NB4 (cell line): Measurements from ENCODE around the gene HDGFL3.
"Not testable (repeated sequence)": the region's sequence is repeated elsewhere in the genome, so short reads cannot be mapped to it uniquely, and the experiment has no call there.

Experiments
- DNase-seq: peaks from one replicate; pipeline ENCODE4 v3.0.0; 2010; ENCODE audit warnings: low read depth
- H3K4me3 ChIP-seq: one replicate; pipeline ENCODE4 v1.5.1; 2011; ENCODE audit warnings: mild to moderate bottlenecking, low read depth, low read length, moderate library complexity
- CTCF ChIP-seq: IDR thresholded peaks from one replicate; pipeline ENCODE4 v1.5.1; 2012; ENCODE audit warnings: low read depth, low read length
- MYC ChIP-seq: IDR thresholded peaks from 2 replicates; pipeline ENCODE4 v1.6.1; 2011; ENCODE audit warnings: low read depth, low read length
- POLR2A ChIP-seq: IDR thresholded peaks from 2 replicates; pipeline ENCODE4 v1.6.1; 2011; ENCODE audit warnings: mild to moderate bottlenecking; ENCODE audit not compliant: insufficient read length; ENCODE audit errors: extremely low read depth
- TF ChIP-seq, protein P1 (sequence below): IDR thresholded peaks from 2 replicates; pipeline ENCODE4 v1.6.1; 2011; ENCODE audit warnings: low read depth, low read length

The HDGFL3 gene

GRCh38 chr15:83164111-83164770 is 43.4 kb downstream of the HDGFL3 start:
- no peak overlapping the region for H3K4me3 ChIP-seq
- TF ChIP-seq, protein P1, sequence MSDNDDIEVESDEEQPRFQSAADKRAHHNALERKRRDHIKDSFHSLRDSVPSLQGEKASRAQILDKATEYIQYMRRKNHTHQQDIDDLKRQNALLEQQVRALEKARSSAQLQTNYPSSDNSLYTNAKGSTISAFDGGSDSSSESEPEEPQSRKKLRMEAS = no peak
- no peak for TF ChIP-seq POLR2A
- DNase-seq = no peak

DNA sequence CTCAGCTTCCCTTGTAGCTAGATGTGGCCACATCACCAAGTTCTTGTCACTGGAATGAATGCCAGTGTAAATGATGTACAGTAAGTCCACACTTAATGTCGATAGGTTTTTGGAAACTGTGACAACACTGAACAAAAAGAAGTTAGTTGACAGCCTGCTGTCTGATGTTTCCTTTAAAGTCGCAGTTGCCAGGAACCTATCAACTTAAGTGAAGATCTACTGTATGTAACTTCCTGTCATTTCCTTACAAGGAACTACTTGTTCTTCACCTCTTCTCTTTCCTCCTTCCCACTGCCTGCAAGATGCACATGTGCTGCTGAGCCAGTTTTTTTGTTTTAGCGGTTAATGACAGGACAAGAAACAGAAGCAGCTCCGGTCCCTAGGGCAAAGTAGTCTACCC is 44.6 kb downstream of the HDGFL3 start:
- no peak for DNase-seq
- TF ChIP-seq MYC (no peak), CTCF (no peak), POLR2A (no peak)
- TF ChIP-seq, protein P1 = no peak
- no peak overlapping the region for H3K4me3 ChIP-seq

DNA sequence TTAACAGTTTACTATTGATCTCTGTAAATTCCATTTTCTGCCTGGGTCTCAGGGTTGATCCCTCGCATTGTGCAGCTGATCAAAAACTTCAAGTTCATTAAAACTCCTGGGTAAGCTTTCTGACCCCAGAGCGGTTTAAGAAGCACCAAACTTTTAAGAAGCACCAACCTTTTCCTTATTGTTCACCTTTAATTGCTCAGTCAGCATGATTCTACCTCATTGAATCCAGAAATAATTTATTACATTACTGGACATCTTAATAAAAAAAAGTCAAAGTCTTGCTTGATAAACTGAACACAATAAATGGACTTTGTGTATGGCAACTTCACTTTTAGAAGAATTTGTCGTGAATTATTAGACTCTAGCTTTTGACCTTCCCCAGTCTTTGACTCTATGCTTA is 46.9 kb downstream of the HDGFL3 start:
- H3K4me3 ChIP-seq = no peak overlapping the region
- TF ChIP-seq, protein P1 = no peak
- no peak for TF ChIP-seq POLR2A
- DNase-seq = no peak

DNA sequence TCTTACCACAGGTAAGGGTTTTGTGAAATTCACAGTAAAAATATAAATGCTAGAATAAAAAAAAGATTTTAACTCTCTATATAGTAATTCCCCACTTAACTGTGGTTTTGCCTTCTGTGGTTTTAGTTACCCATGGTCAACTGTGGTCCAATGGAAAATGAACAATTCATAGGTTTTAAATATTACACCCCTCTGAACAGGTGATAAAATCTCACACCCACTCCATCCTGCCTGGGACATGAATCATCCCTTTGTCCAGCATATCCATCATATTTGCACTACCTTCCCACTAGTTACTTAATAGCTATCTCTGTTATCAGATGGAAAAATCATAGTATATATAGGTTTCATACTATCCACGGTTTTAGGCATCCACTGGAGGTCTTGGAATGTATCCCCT is 49.2 kb downstream of the HDGFL3 start:
- no peak for TF ChIP-seq POLR2A
- no peak for TF ChIP-seq MYC
- TF ChIP-seq, protein P1 = no peak
- TF ChIP-seq CTCF = no peak
- DNase-seq = no peak
- H3K4me3 ChIP-seq = no peak overlapping the region

DNA sequence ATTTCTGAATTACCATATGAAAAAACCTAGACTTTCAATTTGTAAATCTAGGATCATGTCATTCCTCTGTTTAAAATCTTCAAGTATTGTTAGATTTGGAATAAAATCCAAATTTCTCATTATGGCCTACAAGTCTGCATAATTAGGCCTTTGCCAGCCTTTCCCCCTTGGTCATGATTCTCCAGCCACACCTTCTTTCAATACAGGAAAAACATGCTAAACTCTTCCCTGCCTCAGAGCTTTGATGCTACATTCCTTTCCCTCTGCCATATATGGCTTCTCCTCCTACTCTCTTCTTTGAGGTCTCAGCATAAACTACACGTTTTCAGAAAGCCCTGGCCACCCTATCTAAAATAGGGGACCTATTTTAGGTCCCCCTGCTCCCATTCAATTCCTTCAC is 51.7 kb downstream of the HDGFL3 start:
- DNase-seq = no peak
- no peak for TF ChIP-seq CTCF
- TF ChIP-seq MYC = no peak
- TF ChIP-seq, protein P1 = no peak
- no peak for TF ChIP-seq POLR2A
- no peak overlapping the region for H3K4me3 ChIP-seq

DNA sequence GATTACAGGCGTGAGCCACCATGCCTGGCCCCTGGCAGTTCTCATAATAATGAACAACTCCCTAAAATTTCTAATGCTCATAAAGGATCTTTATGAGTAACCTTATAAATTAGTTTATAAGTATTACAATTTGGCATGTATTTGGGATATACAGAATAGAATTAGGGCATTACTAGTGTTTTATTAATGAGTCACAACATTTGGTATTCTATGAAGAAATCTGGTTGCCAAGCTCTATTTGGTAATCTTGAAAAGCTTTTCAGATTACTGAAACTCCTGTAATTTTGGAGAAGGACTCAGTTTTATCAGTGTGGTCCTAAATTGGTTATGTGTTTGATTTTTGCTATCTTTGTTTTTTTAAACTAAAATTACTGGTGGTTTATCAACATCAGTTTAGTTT is 54.3 kb downstream of the HDGFL3 start:
- DNase-seq = no peak
- TF ChIP-seq, protein P1 = no peak
- TF ChIP-seq MYC = no peak
- TF ChIP-seq POLR2A = no peak
- no peak for TF ChIP-seq CTCF

GRCh38 chr15:83144771-83145170 is 62.9 kb downstream of the HDGFL3 start:
- TF ChIP-seq CTCF = no peak
- no peak for TF ChIP-seq MYC
- TF ChIP-seq POLR2A = no peak
- TF ChIP-seq, protein P1 = no peak
- no peak for DNase-seq
- H3K4me3 ChIP-seq = no peak overlapping the region

More for the DNA sequence above, 54.3 kb downstream of the HDGFL3 start:
- H3K4me3 ChIP-seq = no peak overlapping the region

GRCh38 chr15:83142151-83142550 is 65.5 kb downstream of the HDGFL3 start:
- DNase-seq = not testable (repeated sequence)

More at GRCh38 chr15:83142151-83142550, 65.5 kb downstream of the HDGFL3 start:
- H3K4me3 ChIP-seq = not testable (repeated sequence)
